C4-2B (cell line): ENCODE results near the gene ELMO1.

Source experiments
- ZFX ChIP-seq: fragments of 450-650 bp; IDR thresholded peaks from 2 replicates; pipeline ENCODE4 v1.6.1; 2017
- TF ChIP-seq, protein P1 (sequence below): fragments of 450-650 bp; conservative IDR thresholded peaks from 2 replicates; pipeline ENCODE4 v1.5.1; 2017; ENCODE audit warnings: mild to moderate bottlenecking

DNA sequence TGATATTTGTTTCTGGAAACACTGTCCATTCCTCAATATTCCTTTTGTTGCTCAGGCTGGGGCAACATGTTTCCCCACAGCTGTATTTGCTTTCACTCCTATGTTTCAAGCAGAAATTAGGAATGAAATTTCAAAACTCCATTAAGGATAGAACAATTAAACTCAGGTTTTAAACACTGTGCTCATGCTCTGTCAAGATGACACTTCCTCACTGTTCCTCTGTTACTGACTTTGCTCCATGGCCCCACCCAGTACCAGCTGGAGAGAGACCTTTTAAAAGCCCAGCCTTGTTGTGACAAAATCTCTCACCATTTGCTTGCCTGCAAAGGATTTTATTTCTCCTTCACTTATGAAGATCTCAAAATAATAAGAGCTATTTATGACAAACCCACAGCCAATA is 197.4 kb downstream of the ELMO1 start:
- TF ChIP-seq, protein P1, sequence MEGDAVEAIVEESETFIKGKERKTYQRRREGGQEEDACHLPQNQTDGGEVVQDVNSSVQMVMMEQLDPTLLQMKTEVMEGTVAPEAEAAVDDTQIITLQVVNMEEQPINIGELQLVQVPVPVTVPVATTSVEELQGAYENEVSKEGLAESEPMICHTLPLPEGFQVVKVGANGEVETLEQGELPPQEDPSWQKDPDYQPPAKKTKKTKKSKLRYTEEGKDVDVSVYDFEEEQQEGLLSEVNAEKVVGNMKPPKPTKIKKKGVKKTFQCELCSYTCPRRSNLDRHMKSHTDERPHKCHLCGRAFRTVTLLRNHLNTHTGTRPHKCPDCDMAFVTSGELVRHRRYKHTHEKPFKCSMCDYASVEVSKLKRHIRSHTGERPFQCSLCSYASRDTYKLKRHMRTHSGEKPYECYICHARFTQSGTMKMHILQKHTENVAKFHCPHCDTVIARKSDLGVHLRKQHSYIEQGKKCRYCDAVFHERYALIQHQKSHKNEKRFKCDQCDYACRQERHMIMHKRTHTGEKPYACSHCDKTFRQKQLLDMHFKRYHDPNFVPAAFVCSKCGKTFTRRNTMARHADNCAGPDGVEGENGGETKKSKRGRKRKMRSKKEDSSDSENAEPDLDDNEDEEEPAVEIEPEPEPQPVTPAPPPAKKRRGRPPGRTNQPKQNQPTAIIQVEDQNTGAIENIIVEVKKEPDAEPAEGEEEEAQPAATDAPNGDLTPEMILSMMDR: no peak
- TF ChIP-seq ZFX: no peak
